ENCODE measurements around the gene EGLN2.
A peak's percentile ranks its signal among the peaks of the same experiment; 100 is the strongest.
"Not testable (repeated sequence)": the region's sequence is repeated elsewhere in the genome, so short reads cannot be mapped to it uniquely, and the experiment has no call there.

The EGLN2 gene

DNA sequence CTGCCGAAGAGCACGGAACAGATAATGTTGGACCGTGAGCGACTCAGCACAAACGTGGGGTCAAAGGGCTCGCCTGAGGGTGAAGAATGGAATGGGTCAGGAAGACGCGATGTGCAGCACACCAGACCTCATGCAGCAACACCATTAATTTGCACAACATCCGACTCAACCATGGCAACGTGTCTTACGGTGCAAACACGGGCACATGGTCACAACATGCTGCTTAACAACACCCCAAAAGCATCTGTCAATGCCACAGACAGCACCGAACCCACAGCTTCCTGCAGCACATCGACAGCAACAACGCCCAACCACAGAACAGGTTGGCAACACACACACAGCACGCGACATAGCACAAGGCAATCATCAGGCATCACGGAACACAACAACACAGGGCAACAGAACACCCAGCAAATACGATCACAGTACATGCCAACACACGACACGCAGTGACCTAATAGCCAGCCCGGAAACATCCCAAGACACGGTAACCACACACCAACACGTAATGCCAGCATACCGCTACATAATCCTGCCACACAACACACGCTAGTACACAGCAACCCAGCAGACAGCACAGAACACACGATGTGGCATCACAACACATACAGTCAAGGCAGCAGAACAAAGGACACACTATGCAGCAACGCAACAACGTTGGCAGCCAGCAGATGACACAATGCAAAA lies 27.9 kb downstream of the EGLN2 start:
- H3K27me3 Mint-ChIP-seq (ENCODE audit: low read depth); H3K9me3 Mint-ChIP-seq; DNase-seq (ENCODE audit: low spot score); H3K4me3 Mint-ChIP-seq: not testable (repeated sequence)
- peaks cover 13% of the 10 kb centered on the region for H3K4me1 Mint-ChIP-seq (ENCODE audit: low read depth)
- H3K36me3 Mint-ChIP-seq (ENCODE audit: low read depth): peaks cover 12% of the 10 kb centered on the region
- peak overlapping the region; percentile 62 for H3K27ac Mint-ChIP-seq

GRCh38 chr19:40827386-40828247 lies 28.6 kb downstream of the EGLN2 start:
- DNase-seq (ENCODE audit: low spot score): no peak
- H3K36me3 Mint-ChIP-seq (ENCODE audit: low read depth): peaks cover 12% of the 10 kb centered on the region
- H3K27ac Mint-ChIP-seq: peak overlapping the region; percentile 62
- H3K4me1 Mint-ChIP-seq (ENCODE audit: low read depth): peaks cover 13% of the 10 kb centered on the region
- peaks cover 2% of the 10 kb centered on the region for H3K27me3 Mint-ChIP-seq (ENCODE audit: low read depth)
- no peaks in the 10 kb centered on the region for H3K9me3 Mint-ChIP-seq
- H3K4me3 Mint-ChIP-seq: no peak overlapping the region

- H3K4me3 Mint-ChIP-seq: no peak overlapping the region
- peaks cover 12% of the 10 kb centered on the region for H3K36me3 Mint-ChIP-seq (ENCODE audit: low read depth)
- H3K27me3 Mint-ChIP-seq (ENCODE audit: low read depth): peaks cover 2% of the 10 kb centered on the region
- no peak overlapping the region for H3K27ac Mint-ChIP-seq
- H3K9me3 Mint-ChIP-seq: no peaks in the 10 kb centered on the region
- H3K4me1 Mint-ChIP-seq (ENCODE audit: low read depth): peaks cover 18% of the 10 kb centered on the region
- DNase-seq (ENCODE audit: low spot score): no peak
Observed at GRCh38 chr19:40829205-40829604, 30.2 kb downstream of the EGLN2 start.

DNA sequence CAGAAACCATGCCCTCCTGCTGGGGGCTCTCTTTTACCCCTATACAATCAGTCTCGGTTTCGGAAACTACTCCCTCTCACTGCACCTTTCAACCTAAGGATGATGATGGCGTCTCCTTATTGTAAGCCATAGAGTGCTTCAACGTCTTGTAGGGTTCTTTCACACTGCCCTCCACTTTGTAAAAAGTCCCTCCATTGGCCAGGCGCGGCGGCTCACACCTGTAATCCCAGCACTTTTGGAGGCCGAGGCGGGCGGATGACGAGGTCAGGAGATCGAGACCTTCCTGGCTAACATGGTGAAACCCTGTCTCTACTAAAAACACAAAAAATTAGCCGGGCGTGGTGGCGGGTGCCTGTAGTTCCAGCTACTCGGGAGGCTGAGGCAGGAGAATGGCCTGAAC lies 31.8 kb downstream of the EGLN2 start:
- Mint-ChIP-seq H3K36me3 (ENCODE audit: low read depth) (peaks cover 12% of the 10 kb centered on the region), H3K4me1 (ENCODE audit: low read depth) (peaks cover 18% of the 10 kb centered on the region)
- not testable (repeated sequence) for H3K27me3 Mint-ChIP-seq (ENCODE audit: low read depth); H3K4me3 Mint-ChIP-seq; DNase-seq (ENCODE audit: low spot score); H3K27ac Mint-ChIP-seq; H3K9me3 Mint-ChIP-seq

DNA sequence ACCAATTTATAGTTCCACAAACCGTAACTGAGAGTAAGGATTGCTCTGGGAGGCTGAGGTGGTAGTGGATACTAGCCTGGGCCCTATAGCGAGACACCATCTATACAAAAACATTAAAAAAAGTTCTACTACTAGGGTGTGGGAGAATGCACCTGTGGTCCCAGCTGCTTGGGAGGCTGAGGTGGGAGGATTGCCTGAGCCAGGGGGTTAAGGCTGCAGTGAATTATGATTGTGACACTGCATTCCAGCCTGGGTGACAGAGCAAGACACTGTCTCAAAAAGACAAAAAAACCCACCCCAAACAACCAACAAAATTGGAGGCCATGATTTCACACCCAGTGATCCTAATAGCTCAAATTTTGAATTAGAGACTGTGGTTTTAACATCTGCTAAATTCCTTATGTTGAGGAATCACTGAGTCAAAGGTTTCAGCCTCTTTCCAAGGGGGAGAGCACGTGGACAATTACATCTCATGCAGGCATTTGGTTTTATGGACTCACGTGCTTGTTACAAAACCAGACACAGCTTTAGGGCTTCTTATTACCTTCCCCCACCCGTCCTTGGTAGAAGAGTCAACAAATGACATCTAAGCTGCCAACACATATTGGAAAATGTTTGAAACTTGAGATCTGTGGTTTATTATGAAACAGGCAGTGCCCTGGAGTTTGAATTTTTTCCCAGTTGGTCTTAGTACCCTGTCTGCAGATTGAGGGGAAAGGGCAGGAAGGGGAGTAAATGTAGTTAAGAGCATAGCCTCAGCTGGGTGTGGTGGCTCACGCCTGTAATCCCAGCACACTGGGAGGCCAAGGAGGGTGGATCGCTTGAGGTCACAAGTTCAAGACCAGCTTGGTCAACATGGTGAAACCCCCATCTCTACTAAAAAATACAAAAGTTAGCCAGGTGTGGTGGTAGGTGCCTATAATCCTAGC lies 32.8 kb downstream of the EGLN2 start:
- H3K9me3 Mint-ChIP-seq: no peaks in the 10 kb centered on the region
- peaks cover 13% of the 10 kb centered on the region for H3K4me1 Mint-ChIP-seq (ENCODE audit: low read depth)
- no peak for DNase-seq (ENCODE audit: low spot score)
- H3K27me3 Mint-ChIP-seq (ENCODE audit: low read depth): peaks cover 6% of the 10 kb centered on the region
- H3K36me3 Mint-ChIP-seq (ENCODE audit: low read depth): peaks cover 9% of the 10 kb centered on the region
- H3K4me3 Mint-ChIP-seq: no peak overlapping the region
- H3K27ac Mint-ChIP-seq: no peak overlapping the region

- not testable (repeated sequence) for H3K27me3 Mint-ChIP-seq (ENCODE audit: low read depth); H3K27ac Mint-ChIP-seq; H3K9me3 Mint-ChIP-seq; H3K4me1 Mint-ChIP-seq (ENCODE audit: low read depth); H3K36me3 Mint-ChIP-seq (ENCODE audit: low read depth); DNase-seq (ENCODE audit: low spot score); H3K4me3 Mint-ChIP-seq
Observed at GRCh38 chr19:40832431-40832790, 33.4 kb downstream of the EGLN2 start.

DNA sequence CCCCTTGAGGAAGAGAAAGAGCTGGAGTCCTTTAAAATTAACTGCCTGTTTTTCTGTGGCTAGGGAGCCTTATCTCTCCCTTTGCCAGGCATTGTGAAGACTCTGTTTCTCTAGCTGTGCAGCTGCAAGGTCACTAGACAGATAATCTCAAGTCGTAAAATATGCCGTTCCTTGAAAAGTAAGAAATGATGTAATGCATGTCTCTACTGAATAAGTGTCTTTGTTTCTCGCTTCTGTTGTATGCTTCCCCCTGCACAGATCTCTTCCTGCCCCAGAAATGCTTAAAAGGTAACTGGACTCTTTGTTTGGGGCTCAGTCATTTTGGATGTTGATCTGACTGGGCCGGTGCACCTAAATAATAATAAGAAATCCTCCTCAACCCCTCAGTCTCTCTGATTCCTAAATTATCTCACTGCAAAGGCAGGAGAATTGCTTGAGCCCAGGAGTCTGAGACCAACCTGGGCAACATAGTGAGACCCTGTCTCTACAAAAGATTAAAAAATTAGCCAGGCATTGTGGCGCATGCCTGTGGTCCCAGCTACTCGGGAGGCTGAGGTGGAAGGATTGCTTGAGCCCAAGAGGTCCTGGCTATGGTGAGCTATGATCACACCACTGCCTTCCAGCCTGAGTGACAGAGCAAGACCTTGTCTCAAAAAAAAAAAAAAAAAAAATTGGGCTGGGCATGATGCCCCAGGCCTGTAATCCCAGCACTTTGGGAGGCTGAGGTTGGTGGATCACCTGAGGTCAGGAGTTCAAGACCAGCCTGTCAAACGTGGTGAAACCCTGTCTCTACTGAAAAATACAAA lies 34.9 kb downstream of the EGLN2 start:
- peak overlapping the region; percentile 6 for H3K27ac Mint-ChIP-seq
- not testable (repeated sequence) for H3K27me3 Mint-ChIP-seq (ENCODE audit: low read depth); H3K4me3 Mint-ChIP-seq; DNase-seq (ENCODE audit: low spot score); H3K4me1 Mint-ChIP-seq (ENCODE audit: low read depth); H3K9me3 Mint-ChIP-seq; H3K36me3 Mint-ChIP-seq (ENCODE audit: low read depth)

- peaks cover 24% of the 10 kb centered on the region for H3K27me3 Mint-ChIP-seq (ENCODE audit: low read depth)
- DNase-seq (ENCODE audit: low spot score): no peak
- peaks cover 7% of the 10 kb centered on the region for H3K4me1 Mint-ChIP-seq (ENCODE audit: low read depth)
- H3K9me3 Mint-ChIP-seq: no peaks in the 10 kb centered on the region
- H3K36me3 Mint-ChIP-seq (ENCODE audit: low read depth): no peaks in the 10 kb centered on the region
- H3K27ac Mint-ChIP-seq: no peak overlapping the region
- H3K4me3 Mint-ChIP-seq: no peak overlapping the region
Observed at GRCh38 chr19:40836754-40837429, 37.9 kb downstream of the EGLN2 start.

- H3K27me3 Mint-ChIP-seq (ENCODE audit: low read depth): peaks cover 25% of the 10 kb centered on the region
- H3K4me3 Mint-ChIP-seq; DNase-seq (ENCODE audit: low spot score); H3K36me3 Mint-ChIP-seq (ENCODE audit: low read depth); H3K4me1 Mint-ChIP-seq (ENCODE audit: low read depth); H3K27ac Mint-ChIP-seq; H3K9me3 Mint-ChIP-seq: not testable (repeated sequence)
Observed at GRCh38 chr19:40838477-40838876, 39.5 kb downstream of the EGLN2 start.

DNA sequence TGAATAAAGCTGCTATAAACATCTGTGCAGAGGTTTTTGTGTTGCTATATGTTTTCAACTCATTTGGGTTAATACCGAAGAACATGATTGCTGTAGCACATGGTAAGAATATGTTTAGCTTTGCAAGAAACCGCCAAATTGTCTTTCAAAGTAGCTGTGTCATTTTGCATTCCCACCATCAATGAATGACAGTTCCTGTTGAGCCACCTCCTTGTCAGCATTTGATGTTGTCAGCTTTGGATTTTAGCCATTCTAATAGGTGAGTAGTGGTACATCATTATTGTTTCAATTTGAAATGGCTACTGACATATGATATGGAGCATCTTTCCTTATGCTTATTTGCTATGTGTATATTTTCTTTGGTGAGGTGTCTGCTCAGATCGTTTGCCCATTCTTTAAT lies 43.0 kb downstream of the EGLN2 start:
- not testable (repeated sequence) for H3K36me3 Mint-ChIP-seq (ENCODE audit: low read depth); H3K4me3 Mint-ChIP-seq; H3K27ac Mint-ChIP-seq; DNase-seq (ENCODE audit: low spot score); H3K9me3 Mint-ChIP-seq
- Mint-ChIP-seq H3K27me3 (ENCODE audit: low read depth) (peaks cover 33% of the 10 kb centered on the region), H3K4me1 (ENCODE audit: low read depth) (peaks cover 11% of the 10 kb centered on the region)

DNA sequence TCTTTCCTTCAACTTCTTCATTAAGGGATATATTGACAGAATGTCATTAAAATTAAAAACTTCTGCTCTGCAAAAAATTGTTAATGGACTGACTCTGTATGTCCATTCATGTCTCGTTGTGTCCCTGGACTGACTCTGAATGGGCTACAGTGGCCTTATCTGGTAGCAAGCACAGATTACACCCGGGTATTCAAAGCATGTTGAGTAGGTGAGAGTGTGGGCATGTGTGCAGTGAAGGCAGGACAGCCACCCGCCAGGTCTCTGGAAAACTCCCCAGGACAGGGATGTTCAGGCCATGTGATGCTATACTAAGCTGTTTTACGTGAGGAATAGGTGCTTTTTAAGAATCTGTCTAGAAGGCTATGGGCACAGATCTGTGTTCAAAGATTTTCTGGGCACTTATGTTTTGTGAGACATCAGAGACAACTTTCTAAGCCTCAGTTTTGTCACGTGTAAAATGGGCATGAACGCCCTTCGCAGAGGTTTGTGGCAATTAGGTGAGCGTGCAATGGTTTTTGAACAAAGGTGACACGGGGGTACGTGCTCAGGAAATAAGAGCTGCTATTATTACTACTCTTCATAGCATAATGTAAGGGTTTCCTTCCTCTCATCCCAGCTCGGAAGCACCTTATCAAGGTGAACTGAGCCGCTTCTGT lies 44.1 kb downstream of the EGLN2 start:
- H3K9me3 Mint-ChIP-seq; H3K36me3 Mint-ChIP-seq (ENCODE audit: low read depth); DNase-seq (ENCODE audit: low spot score): not testable (repeated sequence)
- Mint-ChIP-seq H3K4me3 (peak overlapping the region; percentile 53), H3K27me3 (ENCODE audit: low read depth) (peaks cover 44% of the 10 kb centered on the region), H3K4me1 (ENCODE audit: low read depth) (peaks cover 11% of the 10 kb centered on the region), H3K27ac (peak overlapping the region; percentile 72)

- not testable (repeated sequence) for H3K9me3 Mint-ChIP-seq; H3K36me3 Mint-ChIP-seq (ENCODE audit: low read depth)
- Mint-ChIP-seq H3K27ac (peak overlapping the region; percentile 72), H3K27me3 (ENCODE audit: low read depth) (peaks cover 46% of the 10 kb centered on the region), H3K4me1 (ENCODE audit: low read depth) (peaks cover 11% of the 10 kb centered on the region), H3K4me3 (peak overlapping the region; percentile 53)
- DNase-seq (ENCODE audit: low spot score): peak; percentile 51
Observed at GRCh38 chr19:40843653-40844052, 44.7 kb downstream of the EGLN2 start.

All from T-helper 2 cell treated with Interferon-gamma antibody and Interleukin-4, amounts not matched to agents 5 μg/mL and 100 μg/mL, for 36 hours (primary cell).